ENCODE results near the gene TRAF3IP1. TPM values are rescaled to one million over a fixed set of nuclear protein-coding genes. Genes with fewer than 3 reads are reported as not detected.
"Not testable (repeated sequence)": the region's sequence is repeated elsewhere in the genome, so short reads cannot be mapped to it uniquely, and the experiment has no call there.

The TRAF3IP1 gene
- total RNA-seq, 1 experiment from 2014 or later, result 8.2 TPM

GRCh38 chr2:238440331-238440730, 120.0 kb downstream of the TRAF3IP1 start:
- Histone ChIP-seq H3K9me3 (ENCODE audit: low read length) (no peaks in the 10 kb centered on the region), H4K20me1 (ENCODE audit: low read length) (no peaks in the 10 kb centered on the region), H3K9ac (ENCODE audit: low read length) (peak overlapping the region; percentile 65), H3K27ac (ENCODE audit: low read length) (peak overlapping the region; percentile 99), H3K27me3 (ENCODE audit: low read length) (no peaks in the 10 kb centered on the region), H3K4me2 (ENCODE audit: low read length) (peak overlapping the region; percentile 70), H3K36me3 (ENCODE audit: low read depth, low read length) (peaks cover 36% of the 10 kb centered on the region), H2AFZ (ENCODE audit: low read length) (no peak overlapping the region), H3F3A (ENCODE audit: low read length, unreplicated experiment) (peaks cover 5% of the 10 kb centered on the region), H3K9me2 (replicated peaks; ENCODE audit: low read length) (no peaks in the 10 kb centered on the region), H3K79me2 (ENCODE audit: low read length) (peaks cover 85% of the 10 kb centered on the region), H3K4me1 (ENCODE audit: insufficient read depth, low read length) (peaks cover 66% of the 10 kb centered on the region), H3K4me3 (ENCODE audit: low read length) (peak overlapping the region; percentile 28)
- no TSS peak for BruUV-seq (replicated peaks)
- no peak for TF ChIP-seq CTCF (conservative IDR thresholded peaks at IDR 0.05; ENCODE audit: low read depth, low read length)
- TF ChIP-seq EZH2phosphoT487 (IDR thresholded peaks at IDR 0.05; ENCODE audit: borderline replicate concordance, low read length), result no peak
- TF ChIP-seq EZH2 (IDR thresholded peaks at IDR 0.05; ENCODE audit: low read length, unreplicated experiment), result no peak
- intact Hi-C loops (cut with micrococcal nuclease), result no loop called here
- no peak for ATAC-seq
- CTCF ChIA-PET, result interaction anchor here (1.0 kb wide), 1 partner anchor 345 kb away, joined by 4 read pairs; no protein-coding TSS in a partner anchor
- POLR2A ChIA-PET (ENCODE audit: unreplicated experiment), result no interaction called here
- no peak for DNase-seq

GRCh38 chr2:238440767-238441166, 120.4 kb downstream of the TRAF3IP1 start:
- Histone ChIP-seq H3K27me3 (ENCODE audit: low read length) (no peaks in the 10 kb centered on the region), H3K9me2 (replicated peaks; ENCODE audit: low read length) (no peaks in the 10 kb centered on the region), H4K20me1 (ENCODE audit: low read length) (no peaks in the 10 kb centered on the region), H3K79me2 (ENCODE audit: low read length) (peaks cover 85% of the 10 kb centered on the region), H3K4me3 (ENCODE audit: low read length) (no peak overlapping the region), H3K4me2 (ENCODE audit: low read length) (peak overlapping the region; percentile 70), H3K4me1 (ENCODE audit: insufficient read depth, low read length) (peaks cover 62% of the 10 kb centered on the region), H3K9ac (ENCODE audit: low read length) (peak overlapping the region; percentile 65), H2AFZ (ENCODE audit: low read length) (no peak overlapping the region), H3K36me3 (ENCODE audit: low read depth, low read length) (peaks cover 38% of the 10 kb centered on the region), H3F3A (ENCODE audit: low read length, unreplicated experiment) (peaks cover 5% of the 10 kb centered on the region), H3K9me3 (ENCODE audit: low read length) (no peaks in the 10 kb centered on the region), H3K27ac (ENCODE audit: low read length) (peak overlapping the region; percentile 99)
- DNase-seq (no peak), ATAC-seq (no peak)
- BruUV-seq (replicated peaks), result no TSS peak
- ChIA-PET POLR2A (ENCODE audit: unreplicated experiment) (no interaction called here), CTCF (no interaction called here)
- TF ChIP-seq EZH2 (IDR thresholded peaks at IDR 0.05; ENCODE audit: low read length, unreplicated experiment) (no peak), EZH2phosphoT487 (IDR thresholded peaks at IDR 0.05; ENCODE audit: borderline replicate concordance, low read length) (no peak), CTCF (conservative IDR thresholded peaks at IDR 0.05; ENCODE audit: low read depth, low read length) (no peak)
- intact Hi-C loops (cut with micrococcal nuclease), result no loop called here

GRCh38 chr2:238441262-238442114, 121.2 kb downstream of the TRAF3IP1 start:
- TF ChIP-seq EZH2 (IDR thresholded peaks at IDR 0.05; ENCODE audit: low read length, unreplicated experiment) (no peak), CTCF (conservative IDR thresholded peaks at IDR 0.05; ENCODE audit: low read depth, low read length) (no peak), EZH2phosphoT487 (IDR thresholded peaks at IDR 0.05; ENCODE audit: borderline replicate concordance, low read length) (no peak)
- BruUV-seq (replicated peaks), result no TSS peak
- Histone ChIP-seq H3K9me2 (replicated peaks; ENCODE audit: low read length) (no peaks in the 10 kb centered on the region), H3K79me2 (ENCODE audit: low read length) (peaks cover 79% of the 10 kb centered on the region), H3F3A (ENCODE audit: low read length, unreplicated experiment) (peaks cover 5% of the 10 kb centered on the region), H3K36me3 (ENCODE audit: low read depth, low read length) (peaks cover 42% of the 10 kb centered on the region), H3K9ac (ENCODE audit: low read length) (no peak overlapping the region), H3K4me1 (ENCODE audit: insufficient read depth, low read length) (peaks cover 55% of the 10 kb centered on the region), H3K4me3 (ENCODE audit: low read length) (no peak overlapping the region), H2AFZ (ENCODE audit: low read length) (no peak overlapping the region), H3K4me2 (ENCODE audit: low read length) (peak overlapping the region; percentile 40), H4K20me1 (ENCODE audit: low read length) (no peaks in the 10 kb centered on the region), H3K27me3 (ENCODE audit: low read length) (no peaks in the 10 kb centered on the region), H3K9me3 (ENCODE audit: low read length) (no peaks in the 10 kb centered on the region), H3K27ac (ENCODE audit: low read length) (peak overlapping the region; percentile 26)
- DNase-seq (no peak), ATAC-seq (no peak)
- intact Hi-C loops (cut with micrococcal nuclease), result no loop called here
- CTCF ChIA-PET, result no interaction called here
- POLR2A ChIA-PET (ENCODE audit: unreplicated experiment), result no interaction called here

GRCh38 chr2:238442257-238442656, 121.9 kb downstream of the TRAF3IP1 start:
- H3K27me3 ChIP-seq (ENCODE audit: low read length); H4K20me1 ChIP-seq (ENCODE audit: low read length); ATAC-seq; H2AFZ ChIP-seq (ENCODE audit: low read length); CTCF ChIA-PET; POLR2A ChIA-PET (ENCODE audit: unreplicated experiment); intact Hi-C loops (cut with micrococcal nuclease); BruUV-seq (replicated peaks); H3K9me2 ChIP-seq (replicated peaks; ENCODE audit: low read length); H3K9ac ChIP-seq (ENCODE audit: low read length); H3K9me3 ChIP-seq (ENCODE audit: low read length); H3K27ac ChIP-seq (ENCODE audit: low read length); H3K4me3 ChIP-seq (ENCODE audit: low read length); DNase-seq; H3F3A ChIP-seq (ENCODE audit: low read length, unreplicated experiment): not testable (repeated sequence)
- peaks cover 71% of the 10 kb centered on the region for H3K79me2 ChIP-seq (ENCODE audit: low read length)
- peak overlapping the region; percentile 40; the same call in 1 of the 2 replicates for H3K4me2 ChIP-seq (ENCODE audit: low read length)
- H3K36me3 ChIP-seq (ENCODE audit: low read depth, low read length), result peaks cover 50% of the 10 kb centered on the region
- H3K4me1 ChIP-seq (ENCODE audit: insufficient read depth, low read length), result peaks cover 49% of the 10 kb centered on the region
